ENCODE results near the gene NR2F2. TPM values are rescaled to one million over a fixed set of nuclear protein-coding genes. Genes with fewer than 3 reads are reported as not detected.

The NR2F2 gene
- total RNA-seq, 1 donor from 2014 or later, result 19.1 TPM

- peaks cover 3% of the 10 kb centered on the region for H3K27me3 ChIP-seq (ENCODE audit: control insufficient read depth, insufficient read depth, low read length)
- H3K36me3 ChIP-seq (ENCODE audit: control insufficient read depth, insufficient read depth, low read length), result no peaks in the 10 kb centered on the region
- TF ChIP-seq, protein P1, sequence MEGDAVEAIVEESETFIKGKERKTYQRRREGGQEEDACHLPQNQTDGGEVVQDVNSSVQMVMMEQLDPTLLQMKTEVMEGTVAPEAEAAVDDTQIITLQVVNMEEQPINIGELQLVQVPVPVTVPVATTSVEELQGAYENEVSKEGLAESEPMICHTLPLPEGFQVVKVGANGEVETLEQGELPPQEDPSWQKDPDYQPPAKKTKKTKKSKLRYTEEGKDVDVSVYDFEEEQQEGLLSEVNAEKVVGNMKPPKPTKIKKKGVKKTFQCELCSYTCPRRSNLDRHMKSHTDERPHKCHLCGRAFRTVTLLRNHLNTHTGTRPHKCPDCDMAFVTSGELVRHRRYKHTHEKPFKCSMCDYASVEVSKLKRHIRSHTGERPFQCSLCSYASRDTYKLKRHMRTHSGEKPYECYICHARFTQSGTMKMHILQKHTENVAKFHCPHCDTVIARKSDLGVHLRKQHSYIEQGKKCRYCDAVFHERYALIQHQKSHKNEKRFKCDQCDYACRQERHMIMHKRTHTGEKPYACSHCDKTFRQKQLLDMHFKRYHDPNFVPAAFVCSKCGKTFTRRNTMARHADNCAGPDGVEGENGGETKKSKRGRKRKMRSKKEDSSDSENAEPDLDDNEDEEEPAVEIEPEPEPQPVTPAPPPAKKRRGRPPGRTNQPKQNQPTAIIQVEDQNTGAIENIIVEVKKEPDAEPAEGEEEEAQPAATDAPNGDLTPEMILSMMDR (IDR thresholded peaks at IDR 0.05; ENCODE audit: insufficient read depth, low read length, poor library complexity, severe bottlenecking), result no peak
- no peak overlapping the region for H3K4me3 ChIP-seq (ENCODE audit: low read depth, low read length)
- no peak for DNase-seq (ENCODE audit: low read depth)
Observed at GRCh38 chr15:96362755-96363651, 32.5 kb downstream of the NR2F2 start.

GRCh38 chr15:96363707-96364106 is 33.2 kb downstream of the NR2F2 start:
- DNase-seq (ENCODE audit: low read depth), result no peak
- H3K4me3 ChIP-seq (ENCODE audit: low read depth, low read length), result no peak overlapping the region
- no peaks in the 10 kb centered on the region for H3K36me3 ChIP-seq (ENCODE audit: control insufficient read depth, insufficient read depth, low read length)
- TF ChIP-seq, protein P1 (IDR thresholded peaks at IDR 0.05; ENCODE audit: insufficient read depth, low read length, poor library complexity, severe bottlenecking), result no peak
- H3K27me3 ChIP-seq (ENCODE audit: control insufficient read depth, insufficient read depth, low read length), result peaks cover 3% of the 10 kb centered on the region

DNA sequence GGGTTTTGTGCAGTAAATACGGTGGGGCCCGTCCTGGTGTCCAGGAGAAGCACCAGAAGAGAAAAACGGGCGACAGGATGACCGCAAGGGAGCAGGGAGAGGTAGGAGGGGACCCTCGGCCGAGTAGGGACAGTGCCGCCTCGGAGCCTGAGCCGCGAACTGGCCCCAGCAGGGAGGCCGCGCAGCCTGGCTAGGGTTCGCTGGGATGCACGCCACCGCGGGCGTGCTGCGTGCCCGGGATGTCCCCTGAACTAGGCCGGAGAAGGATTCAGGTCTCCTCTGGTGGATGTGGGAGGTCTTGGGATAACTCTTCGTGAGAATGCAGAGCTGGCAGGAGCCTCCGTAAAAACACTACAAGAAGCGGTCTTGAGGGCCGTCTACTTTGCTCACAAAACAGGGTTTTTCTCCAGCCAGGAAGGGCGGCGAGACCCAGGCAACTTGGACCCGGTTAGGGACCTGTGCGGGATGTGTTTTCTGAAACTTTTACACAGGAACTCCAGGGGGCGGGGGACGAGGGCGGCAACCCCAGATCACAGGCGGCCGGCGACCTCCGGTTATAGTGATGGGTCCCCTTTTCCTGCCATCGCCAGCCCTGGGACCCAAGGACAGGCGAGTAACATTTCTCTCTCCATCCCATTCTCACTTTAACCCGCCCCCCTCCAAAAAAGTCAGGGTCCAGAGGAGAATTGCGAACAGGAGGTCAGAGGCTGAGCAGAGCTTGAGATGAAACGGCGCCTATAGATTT is 35.5 kb downstream of the NR2F2 start:
- H3K27me3 ChIP-seq (ENCODE audit: control insufficient read depth, insufficient read depth, low read length), result peaks cover 3% of the 10 kb centered on the region
- TF ChIP-seq, protein P1 (IDR thresholded peaks at IDR 0.05; ENCODE audit: insufficient read depth, low read length, poor library complexity, severe bottlenecking), result no peak

DNA sequence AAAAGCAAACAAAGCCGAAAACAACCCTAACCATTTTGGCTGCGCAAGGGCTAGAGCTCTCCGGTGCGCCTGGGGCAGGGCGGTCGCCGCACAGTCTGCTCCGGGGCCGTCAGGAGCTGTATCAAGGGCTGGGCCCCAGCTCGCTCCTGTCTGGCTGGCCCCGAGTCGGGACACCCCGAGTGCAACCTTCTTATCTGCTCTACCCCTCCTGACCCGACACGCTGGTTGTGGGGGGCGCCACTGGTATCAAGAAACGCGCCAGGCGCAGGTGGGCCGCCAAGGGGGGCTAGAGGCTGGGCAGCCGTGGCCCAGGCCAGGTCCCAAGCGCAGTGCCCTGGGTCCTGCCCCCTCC is 36.0 kb downstream of the NR2F2 start:
- Histone ChIP-seq H3K36me3 (ENCODE audit: control insufficient read depth, insufficient read depth, low read length) (no peaks in the 10 kb centered on the region), H3K4me3 (ENCODE audit: low read depth, low read length) (no peak overlapping the region), H3K27me3 (ENCODE audit: control insufficient read depth, insufficient read depth, low read length) (peaks cover 3% of the 10 kb centered on the region)
- DNase-seq (ENCODE audit: low read depth), result no peak
- TF ChIP-seq, protein P1 (IDR thresholded peaks at IDR 0.05; ENCODE audit: insufficient read depth, low read length, poor library complexity, severe bottlenecking), result no peak

More for the DNA sequence above, 35.5 kb downstream of the NR2F2 start:
- no peak for DNase-seq (ENCODE audit: low read depth)
- no peak overlapping the region for H3K4me3 ChIP-seq (ENCODE audit: low read depth, low read length)
- H3K36me3 ChIP-seq (ENCODE audit: control insufficient read depth, insufficient read depth, low read length), result no peaks in the 10 kb centered on the region

- H3K36me3 ChIP-seq (ENCODE audit: control insufficient read depth, insufficient read depth, low read length), result no peaks in the 10 kb centered on the region
- H3K27me3 ChIP-seq (ENCODE audit: control insufficient read depth, insufficient read depth, low read length), result peaks cover 3% of the 10 kb centered on the region
- TF ChIP-seq, protein P1 (IDR thresholded peaks at IDR 0.05; ENCODE audit: insufficient read depth, low read length, poor library complexity, severe bottlenecking), result no peak
- no peak overlapping the region for H3K4me3 ChIP-seq (ENCODE audit: low read depth, low read length)
- DNase-seq (ENCODE audit: low read depth), result no peak
Observed at GRCh38 chr15:96367311-96368200, 37.1 kb downstream of the NR2F2 start.
